Keratinocyte (primary cell): ENCODE data around the gene PLXNA2. TPM values are rescaled to one million over a fixed set of nuclear protein-coding genes. Genes with fewer than 3 reads are reported as not detected.

Source experiments
- DNase-seq: peaks from one replicate; pipeline ENCODE4 v3.0.0-alpha.2; 2011; ENCODE audit warnings: low read depth, missing footprints, low spot score
- FAIRE-seq: peaks from 2 replicates; lab custom pipeline; 2011; peaks lifted over from hg19 to GRCh38; lab: Jason Lieb, UNC
- H2AFZ ChIP-seq: 2 replicates; pipeline ENCODE4 v1.6.0; 2012; ENCODE audit warnings: low read length, control low read depth, inconsistent platforms; ENCODE audit not compliant: control insufficient read depth
- H3K27ac ChIP-seq: 2 replicates; pipeline ENCODE4 v1.5.1; 2011; ENCODE audit warnings: low read length; ENCODE audit not compliant: control insufficient read depth, insufficient read depth
- H3K27me3 ChIP-seq: 3 replicates; pipeline ENCODE4 v1.6.0; 2011; ENCODE audit warnings: low read length; ENCODE audit not compliant: control insufficient read depth, insufficient read depth; ENCODE audit errors: extremely low read depth
- H3K36me3 ChIP-seq, 2 experiments: 2 replicates in 1 of 2; 3 replicates in 1 of 2; pipeline ENCODE4 v1.5.1; 2011; ENCODE audit warnings: low read length in 2 of 2, mild to moderate bottlenecking in 1 of 2; ENCODE audit not compliant: control insufficient read depth in 2 of 2, insufficient read depth in 2 of 2; ENCODE audit errors: extremely low read depth in 1 of 2
- H3K4me1 ChIP-seq: 3 replicates; pipeline ENCODE4 v1.5.1; 2011; ENCODE audit warnings: low read length; ENCODE audit not compliant: control insufficient read depth, insufficient read depth; ENCODE audit errors: extremely low read depth
- H3K4me2 ChIP-seq: 3 replicates; pipeline ENCODE4 v1.6.0; 2011; ENCODE audit warnings: low read depth, low read length; ENCODE audit not compliant: control insufficient read depth, insufficient read depth; ENCODE audit errors: extremely low read depth
- H3K4me3 ChIP-seq, 3 experiments: fragments of 200-600 bp in 1 of 3; sonication (generic) in 1 of 3; 2 replicates in 2 of 3; 3 replicates in 1 of 3; pipeline ENCODE4 v1.5.1; 2011 to 2016; ENCODE audit warnings: low read length in 3 of 3, mild to moderate bottlenecking in 3 of 3, control low read depth in 2 of 3, inconsistent platforms in 1 of 3, low read depth in 1 of 3, mixed read lengths in 1 of 3, mixed run types in 1 of 3, moderate library complexity in 1 of 3; ENCODE audit not compliant: control insufficient read depth in 2 of 3, insufficient read depth in 2 of 3; ENCODE audit errors: extremely low read depth in 1 of 3
- H3K79me2 ChIP-seq: 2 replicates; pipeline ENCODE4 v1.6.0; 2012; ENCODE audit warnings: low read length; ENCODE audit not compliant: control insufficient read depth, insufficient read depth
- H3K9ac ChIP-seq: 3 replicates; pipeline ENCODE4 v1.6.0; 2011; ENCODE audit warnings: low read length; ENCODE audit not compliant: control insufficient read depth, insufficient read depth; ENCODE audit errors: extremely low read depth
- H3K9me1 ChIP-seq: 3 replicates; pipeline ENCODE4 v1.6.0; 2011; ENCODE audit warnings: low read length; ENCODE audit not compliant: control insufficient read depth, insufficient read depth; ENCODE audit errors: extremely low read depth
- H3K9me3 ChIP-seq: 2 replicates; pipeline ENCODE4 v1.5.1; 2012; ENCODE audit warnings: low read depth, low read length; ENCODE audit not compliant: control insufficient read depth
- H4K20me1 ChIP-seq: 3 replicates; pipeline ENCODE4 v1.6.0; 2011; ENCODE audit warnings: low read length; ENCODE audit not compliant: control insufficient read depth, insufficient read depth; ENCODE audit errors: extremely low read depth
- EZH2 ChIP-seq: IDR thresholded peaks from one replicate; pipeline ENCODE4 v1.6.1; 2012; ENCODE audit warnings: inconsistent platforms, mild to moderate bottlenecking, low read length, moderate library complexity
- dilution Hi-C: fragments of 300-500 bp; cut with MboI; formaldehyde crosslinking; loops from one replicate; pipeline ENCODE4 v1.7.0; 2020; ENCODE audit warnings: low sequenced_read_pairs; ENCODE audit not compliant: extremely low pct_ligation_motif_present
- polyA plus RNA-seq, 5 experiments: library from polyadenylated mRNA; depleted of rRNA in 3 of 5; stranded (reverse) in 3 of 5; stranded (forward) in 1 of 5; unstranded in 1 of 5; fragments of >200 nt; gene quantifications; 1 replicate in 1 of 5; 2 replicates in 3 of 5; 3 replicates in 1 of 5; pipeline versions ENCODE4 v1.2.1 to v1.2.3, GENCODE V29; 2011 to 2012; ENCODE audit warnings: missing spikeins in 2 of 5, low read depth in 1 of 5, low replicate concordance in 1 of 5
- TF ChIP-seq, protein P1 (sequence below), 3 experiments: IDR thresholded peaks in 1 of 3; conservative IDR thresholded peaks in 1 of 3; optimal IDR thresholded peaks in 1 of 3; 2 replicates in 2 of 3; 3 replicates in 1 of 3; pipeline versions ENCODE3 to v1.5.1; 2011; ENCODE audit warnings: low read length in 3 of 3, mild to moderate bottlenecking in 3 of 3, moderate library complexity in 2 of 3, control low read depth in 1 of 3, inconsistent platforms in 1 of 3; ENCODE audit not compliant: insufficient read depth in 2 of 3; ENCODE audit errors: extremely low read depth in 1 of 3

Gene PLXNA2
- polyA plus RNA-seq, 1 donor (not counting 4 experiments of a cell fraction or from before 2014, with no cell fraction given): 6.7 TPM

- H3K27ac ChIP-seq: peak overlapping the region; percentile 28
- H3K9me1 ChIP-seq: peaks cover 3% of the 10 kb centered on the region
- no peak overlapping the region for H2AFZ ChIP-seq
- peaks cover 7% of the 10 kb centered on the region for H3K79me2 ChIP-seq
- no peaks in the 10 kb centered on the region for H4K20me1 ChIP-seq
- TF ChIP-seq, protein P1, sequence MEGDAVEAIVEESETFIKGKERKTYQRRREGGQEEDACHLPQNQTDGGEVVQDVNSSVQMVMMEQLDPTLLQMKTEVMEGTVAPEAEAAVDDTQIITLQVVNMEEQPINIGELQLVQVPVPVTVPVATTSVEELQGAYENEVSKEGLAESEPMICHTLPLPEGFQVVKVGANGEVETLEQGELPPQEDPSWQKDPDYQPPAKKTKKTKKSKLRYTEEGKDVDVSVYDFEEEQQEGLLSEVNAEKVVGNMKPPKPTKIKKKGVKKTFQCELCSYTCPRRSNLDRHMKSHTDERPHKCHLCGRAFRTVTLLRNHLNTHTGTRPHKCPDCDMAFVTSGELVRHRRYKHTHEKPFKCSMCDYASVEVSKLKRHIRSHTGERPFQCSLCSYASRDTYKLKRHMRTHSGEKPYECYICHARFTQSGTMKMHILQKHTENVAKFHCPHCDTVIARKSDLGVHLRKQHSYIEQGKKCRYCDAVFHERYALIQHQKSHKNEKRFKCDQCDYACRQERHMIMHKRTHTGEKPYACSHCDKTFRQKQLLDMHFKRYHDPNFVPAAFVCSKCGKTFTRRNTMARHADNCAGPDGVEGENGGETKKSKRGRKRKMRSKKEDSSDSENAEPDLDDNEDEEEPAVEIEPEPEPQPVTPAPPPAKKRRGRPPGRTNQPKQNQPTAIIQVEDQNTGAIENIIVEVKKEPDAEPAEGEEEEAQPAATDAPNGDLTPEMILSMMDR (optimal IDR thresholded peaks at IDR 0.05 in 1 of 3, IDR thresholded peaks at IDR 0.05 in 1 of 3, conservative IDR thresholded peaks at IDR 0.05 in 1 of 3; ENCODE audit: extremely low read depth in 1 of 3, insufficient read depth in 2 of 3, low read length in 3 of 3): no peak
- no peak for TF ChIP-seq EZH2
- no peak overlapping the region for H3K9ac ChIP-seq
- no peak for DNase-seq
- H3K36me3 ChIP-seq: peaks cover 6 to 26% of the 10 kb centered on the region in 2 experiments
- H3K9me3 ChIP-seq: no peaks in the 10 kb centered on the region
- FAIRE-seq: peak; percentile 69
- H3K4me1 ChIP-seq: peaks cover 44% of the 10 kb centered on the region
- H3K4me2 ChIP-seq: peak overlapping the region; percentile 48
- H3K4me3 ChIP-seq: peak overlapping the region in 1 of 3 experiments; percentile 5
- H3K27me3 ChIP-seq: no peaks in the 10 kb centered on the region
- dilution Hi-C loops: no loop called here
These were observed 40.9 kb downstream of the PLXNA2 start for GRCh38 chr1:208203127-208203847.

DNA sequence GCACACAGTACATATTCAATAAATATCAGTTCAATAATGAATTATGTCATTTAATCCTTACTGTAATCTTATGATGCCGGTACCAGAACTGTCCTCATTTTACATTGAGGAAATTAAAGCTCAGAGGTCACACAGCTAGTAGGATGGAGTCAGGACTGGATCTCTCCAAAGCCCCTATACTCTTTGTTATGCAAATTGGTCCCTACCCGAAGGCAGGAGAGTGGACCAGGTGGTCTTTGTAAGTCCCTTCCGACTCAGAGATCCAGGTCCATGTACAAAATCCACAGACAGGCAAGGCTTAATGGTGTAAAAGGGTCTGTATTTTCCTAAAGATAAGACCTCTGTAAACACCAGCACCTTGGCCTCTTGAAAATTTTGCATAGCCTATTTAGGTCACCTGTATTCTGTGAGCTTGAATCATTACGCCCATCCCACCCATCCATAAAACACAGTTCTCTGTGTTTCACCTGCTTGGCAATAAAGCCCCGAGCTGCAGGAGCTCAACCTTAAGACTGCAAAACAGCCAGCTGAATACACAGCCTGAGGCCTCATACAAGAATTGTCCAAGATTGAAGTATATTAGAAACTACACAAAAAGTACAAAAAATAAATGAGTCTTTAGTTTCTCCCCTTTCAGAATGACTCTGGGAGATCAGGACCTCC is 41.7 kb downstream of the PLXNA2 start:
- Histone ChIP-seq H3K79me2 (peaks cover 7% of the 10 kb centered on the region), H3K9ac (no peak overlapping the region), H3K27me3 (no peaks in the 10 kb centered on the region), H3K9me1 (peaks cover 3% of the 10 kb centered on the region), H4K20me1 (no peaks in the 10 kb centered on the region), H3K4me3 (no peak overlapping the region), H3K27ac (no peak overlapping the region), H3K4me2 (peak overlapping the region; percentile 48), H2AFZ (no peak overlapping the region), H3K4me1 (peaks cover 36% of the 10 kb centered on the region), H3K9me3 (no peaks in the 10 kb centered on the region), H3K36me3 (peaks cover 6 to 31% of the 10 kb centered on the region in 2 experiments)
- DNase-seq: no peak
- no peak for TF ChIP-seq EZH2
- TF ChIP-seq, protein P1 (optimal IDR thresholded peaks at IDR 0.05 in 1 of 3, IDR thresholded peaks at IDR 0.05 in 1 of 3, conservative IDR thresholded peaks at IDR 0.05 in 1 of 3; ENCODE audit: extremely low read depth in 1 of 3, insufficient read depth in 2 of 3, low read length in 3 of 3): no peak
- dilution Hi-C loops: no loop called here
- no peak for FAIRE-seq
